ENCODE data around the gene SLC25A13.

SLC25A13 gene

DNA sequence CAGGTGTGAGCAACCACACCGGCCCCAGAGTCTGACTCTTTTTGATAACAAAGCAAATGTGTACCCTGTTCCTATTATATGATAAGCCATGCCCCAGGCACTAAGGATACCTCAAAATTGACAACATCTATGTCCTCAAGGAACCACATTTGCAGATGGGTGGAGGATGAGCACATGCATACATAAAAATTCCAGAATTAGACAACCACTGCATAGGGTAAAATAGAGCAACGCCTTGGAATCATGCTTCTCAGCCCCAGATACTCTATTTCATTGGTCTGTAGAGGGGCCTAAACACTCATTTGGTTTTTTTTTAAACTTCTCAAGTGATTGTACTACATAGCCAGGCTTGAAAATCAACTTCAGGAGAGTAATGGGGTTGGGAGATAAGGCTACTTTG is 78.7 kb downstream of the SLC25A13 start:
- DNase-seq (ENCODE audit: low spot score), result no peak

DNA sequence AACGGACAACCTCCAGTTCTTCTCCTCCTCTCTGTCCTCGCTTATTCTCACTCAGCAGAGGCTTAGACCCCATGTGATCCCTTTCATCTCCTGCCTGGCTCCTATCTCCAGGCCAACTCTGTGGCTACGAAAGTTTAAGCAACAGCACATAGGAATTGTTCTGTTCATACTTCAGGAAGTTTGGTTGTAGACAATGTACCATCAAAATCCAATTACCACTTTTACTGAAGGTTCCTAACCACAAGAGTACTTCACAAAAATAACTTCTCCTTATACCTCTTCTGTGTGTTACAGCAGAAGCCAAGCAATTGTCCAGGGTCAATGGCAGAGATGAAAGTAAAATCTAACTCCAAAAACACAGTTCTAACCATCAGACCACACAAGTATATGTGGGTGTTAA is 80.0 kb downstream of the SLC25A13 start:
- no peak for DNase-seq (ENCODE audit: low spot score)

DNA sequence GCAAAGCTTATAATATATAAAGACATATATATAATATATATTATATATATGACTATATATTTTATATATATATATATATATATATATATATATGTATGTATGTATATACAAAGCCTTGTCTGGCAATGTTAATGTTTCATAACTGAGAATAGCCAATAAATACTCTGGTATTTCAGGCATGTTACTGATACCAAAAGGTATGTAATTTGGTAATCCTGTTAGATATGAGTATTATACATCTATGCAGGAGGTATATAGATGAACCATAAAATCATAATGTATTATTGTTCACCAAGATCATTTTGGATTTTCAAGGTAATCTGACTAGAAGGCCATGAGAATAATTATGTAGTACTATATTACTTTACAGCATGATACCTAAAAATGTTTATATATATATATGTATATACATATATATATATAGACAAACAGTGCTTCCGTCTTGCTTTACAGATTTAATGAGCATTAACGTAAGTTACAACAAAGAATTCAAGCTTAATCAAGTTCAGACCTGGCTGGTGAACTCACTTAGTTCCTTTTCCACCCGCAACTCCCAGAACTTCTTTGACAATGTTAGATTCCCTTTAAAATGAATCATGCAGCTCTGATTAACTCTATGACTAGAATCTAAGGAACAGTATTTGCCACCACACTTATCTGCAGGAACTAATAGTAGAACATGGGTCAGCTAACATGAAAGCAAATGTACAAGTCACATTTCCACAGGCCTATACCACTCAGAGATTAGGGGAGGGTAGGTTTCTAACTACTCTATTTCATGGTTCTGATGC is 82.7 kb downstream of the SLC25A13 start:
- no peak for DNase-seq (ENCODE audit: low spot score)

DNA sequence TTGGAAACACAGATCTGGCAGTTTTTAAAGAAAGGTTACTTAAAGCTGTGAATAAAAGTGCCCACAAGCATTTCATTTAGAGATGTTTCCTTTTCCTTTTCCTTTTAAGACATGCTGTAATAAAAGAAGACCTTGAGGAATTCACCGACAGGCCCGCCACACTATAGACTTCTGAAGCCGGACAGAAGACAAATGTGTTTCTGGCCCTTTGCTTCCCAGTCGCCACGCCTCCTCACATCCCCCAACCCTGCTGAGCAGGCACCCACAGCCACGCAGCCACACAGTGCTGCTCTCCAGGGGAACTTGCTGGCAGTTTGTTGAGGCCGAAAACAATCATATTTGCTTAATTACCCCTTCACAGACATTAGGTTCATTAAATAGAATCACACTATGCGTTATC is 83.4 kb downstream of the SLC25A13 start:
- no peak for DNase-seq (ENCODE audit: low spot score)

DNA sequence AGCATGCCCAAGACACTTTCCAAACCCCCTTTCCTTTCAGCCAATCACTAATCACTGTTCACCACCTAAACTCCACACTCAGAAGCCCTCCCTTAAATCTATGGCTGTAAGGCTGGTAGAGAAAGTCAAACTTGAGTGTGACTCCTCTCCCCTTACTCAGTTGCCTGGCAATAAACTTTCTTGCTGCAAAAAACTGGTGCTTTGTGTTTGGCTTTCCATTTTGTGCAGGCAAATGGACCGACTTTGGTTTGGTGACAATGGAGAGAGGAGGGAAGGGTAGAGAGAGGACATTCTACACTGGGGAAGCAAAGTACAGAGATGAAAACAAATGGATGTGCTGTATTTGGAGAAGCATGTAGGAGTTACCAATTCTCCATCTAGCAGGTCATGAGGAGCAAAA is 84.9 kb downstream of the SLC25A13 start:
- no peak for DNase-seq (ENCODE audit: low spot score)

DNA sequence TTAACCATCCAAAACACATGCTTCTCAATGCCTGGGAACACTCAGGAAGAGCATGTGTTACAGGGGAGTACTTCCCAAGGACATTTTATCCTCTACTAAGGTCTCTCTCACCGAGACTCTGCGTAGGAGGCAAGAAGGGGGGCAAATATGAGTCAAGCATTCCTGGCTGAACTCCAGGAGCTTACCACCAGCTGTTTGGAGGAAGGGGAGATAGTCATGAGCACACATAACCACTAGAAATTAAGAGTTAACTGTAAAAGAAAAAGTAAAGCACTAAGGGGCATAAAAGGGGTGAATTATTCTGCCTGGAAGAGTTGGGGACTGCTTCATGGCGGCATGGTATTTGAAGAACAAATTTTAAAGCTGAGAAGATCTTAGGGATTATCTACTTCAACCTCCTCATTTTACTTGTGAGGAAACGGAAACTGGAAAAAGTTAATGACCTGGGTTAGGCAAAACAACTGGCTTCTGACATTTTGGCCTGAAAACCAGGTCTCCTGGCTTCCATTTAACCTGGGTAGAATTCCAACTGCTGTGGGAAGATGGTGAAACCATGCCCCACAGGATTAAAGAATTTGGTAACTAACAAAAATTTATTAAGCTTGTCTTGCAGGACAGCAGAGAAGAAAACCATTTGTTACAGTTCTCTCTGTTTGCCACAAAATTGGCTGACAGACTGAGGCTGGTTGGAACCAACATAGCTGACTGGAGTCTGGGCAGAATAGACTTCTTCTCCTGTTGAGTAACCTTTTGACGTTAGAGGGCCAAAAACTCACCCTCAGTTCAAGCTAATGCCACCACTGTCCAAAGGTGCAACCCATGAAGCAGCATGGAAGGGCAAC is 85.5 kb downstream of the SLC25A13 start:
- DNase-seq (ENCODE audit: low spot score), result no peak

DNA sequence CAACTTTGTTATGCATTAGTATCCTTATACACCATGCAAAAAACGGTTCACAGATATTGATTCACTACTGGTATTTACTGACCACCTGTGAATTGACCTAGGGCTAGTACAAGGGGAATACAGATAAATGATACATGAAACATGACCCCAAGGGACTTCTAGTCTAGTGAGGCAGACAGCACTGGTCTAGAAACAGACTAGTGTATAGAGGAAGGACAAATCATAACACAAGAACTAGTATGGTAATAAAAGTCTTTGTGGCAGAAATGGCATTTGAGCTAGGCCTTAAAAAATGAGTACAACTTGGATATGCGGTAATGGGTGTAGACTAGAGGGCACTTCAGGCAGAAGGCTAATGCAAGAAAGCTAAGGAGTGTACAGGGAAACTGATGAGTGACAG is 86.6 kb downstream of the SLC25A13 start:
- no peak for DNase-seq (ENCODE audit: low spot score)

DNA sequence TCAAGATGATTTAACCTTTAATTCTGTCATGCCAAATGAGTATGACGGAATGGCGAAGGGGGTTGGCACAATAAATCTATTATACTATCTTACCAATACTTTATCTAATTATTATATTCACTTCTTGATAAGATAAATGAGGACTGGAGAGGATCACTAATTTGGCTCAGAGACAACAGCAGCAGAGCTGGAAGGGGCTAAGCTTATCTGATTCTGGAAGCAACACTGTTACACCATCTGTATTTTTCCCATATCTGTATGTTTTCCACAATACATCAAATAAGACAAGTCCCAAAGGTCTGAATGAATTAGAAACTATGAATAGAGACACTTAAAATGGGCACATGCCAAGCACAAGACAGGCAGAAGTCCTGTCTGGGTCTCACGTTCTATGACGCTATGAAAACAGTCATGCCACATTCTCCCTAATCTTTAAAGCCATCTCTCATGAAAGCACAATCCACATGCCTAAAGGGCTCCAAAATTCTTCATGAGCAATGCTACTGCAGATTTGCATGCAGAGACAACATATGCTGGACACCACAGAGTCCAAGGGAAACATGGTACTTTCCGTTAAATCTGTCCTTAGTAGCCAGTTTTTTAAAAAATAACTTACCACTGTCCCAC is 88.3 kb downstream of the SLC25A13 start:
- DNase-seq (ENCODE audit: low spot score), result no peak

DNA sequence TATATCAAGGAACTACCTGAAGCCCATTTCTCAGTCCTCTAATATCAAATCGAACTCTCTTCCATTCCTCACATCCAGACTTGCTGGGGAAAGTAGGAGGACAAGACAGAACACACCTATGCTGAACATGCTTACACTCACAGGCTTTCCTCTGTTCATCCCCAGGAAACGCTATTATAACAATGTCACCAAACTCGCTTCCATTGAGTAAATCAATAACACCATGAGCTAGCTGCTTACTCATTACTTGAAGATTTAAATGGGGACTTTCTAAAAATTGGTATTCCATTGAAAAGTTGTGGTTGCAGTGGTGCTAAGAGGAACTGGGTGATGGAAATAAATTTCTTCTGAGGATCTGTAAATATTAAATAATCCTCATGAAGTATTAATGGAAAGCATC is 88.8 kb downstream of the SLC25A13 start:
- no peak for DNase-seq (ENCODE audit: low spot score)

DNA sequence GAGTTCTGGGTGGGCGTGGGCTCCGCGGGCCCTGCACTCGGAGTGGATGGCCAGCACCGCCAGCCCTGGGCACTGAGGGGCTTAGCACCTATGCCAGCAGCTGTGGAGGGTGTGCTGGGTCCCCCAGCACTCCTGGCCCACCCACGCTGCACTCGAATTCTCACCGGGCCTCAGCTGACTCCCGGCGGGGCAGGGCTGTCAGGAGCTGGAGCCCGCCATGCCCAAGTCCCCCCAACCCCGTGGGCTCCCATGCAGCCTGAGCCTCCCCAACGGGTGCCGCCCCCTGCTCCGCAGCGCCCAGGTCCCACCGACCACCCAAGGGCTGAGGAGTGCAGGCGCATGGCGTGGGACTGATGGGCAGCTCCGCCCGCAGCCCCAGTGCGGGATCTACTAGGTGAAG is 93.1 kb downstream of the SLC25A13 start:
- no peak for DNase-seq (ENCODE audit: low spot score)

DNA sequence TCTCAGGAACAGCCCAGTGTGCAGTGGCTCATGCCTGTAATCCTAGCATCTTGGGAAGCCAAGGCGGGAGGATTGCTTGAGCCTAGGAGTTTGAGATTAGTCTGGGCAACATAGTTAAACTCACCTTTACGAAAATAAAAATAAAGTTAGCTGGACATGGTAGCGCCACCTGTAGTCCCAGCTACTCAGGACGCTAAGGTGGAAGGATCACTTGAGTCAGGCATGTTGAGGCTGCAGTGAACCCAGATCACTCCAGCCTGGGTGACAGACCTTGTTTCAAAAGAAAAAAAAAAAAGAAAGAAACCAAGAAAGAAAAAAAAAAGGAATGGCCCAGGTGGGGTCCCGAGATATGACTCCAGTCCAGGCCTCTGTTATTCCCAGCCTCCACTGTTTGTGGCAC is 96.6 kb downstream of the SLC25A13 start:
- DNase-seq (ENCODE audit: low spot score), result no peak

DNA sequence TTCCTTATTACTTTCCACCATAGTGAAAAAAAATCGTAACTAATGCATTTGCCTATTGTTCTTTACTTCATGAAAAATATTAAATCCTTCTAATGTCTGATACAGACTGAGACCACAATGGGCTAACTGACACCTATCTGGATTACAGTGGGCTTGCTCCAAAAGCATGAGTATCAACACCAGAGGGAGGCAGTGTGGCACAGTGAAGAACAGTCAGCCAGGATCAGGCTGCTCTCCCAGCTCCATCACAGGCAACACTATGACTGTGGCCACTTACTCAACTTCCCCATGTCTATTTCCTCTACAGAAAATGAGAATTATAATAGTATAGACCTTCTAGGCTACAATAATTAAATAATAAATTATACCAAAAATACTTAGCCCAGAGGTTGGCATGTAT is 97.2 kb downstream of the SLC25A13 start:
- no peak for DNase-seq (ENCODE audit: low spot score)

DNA sequence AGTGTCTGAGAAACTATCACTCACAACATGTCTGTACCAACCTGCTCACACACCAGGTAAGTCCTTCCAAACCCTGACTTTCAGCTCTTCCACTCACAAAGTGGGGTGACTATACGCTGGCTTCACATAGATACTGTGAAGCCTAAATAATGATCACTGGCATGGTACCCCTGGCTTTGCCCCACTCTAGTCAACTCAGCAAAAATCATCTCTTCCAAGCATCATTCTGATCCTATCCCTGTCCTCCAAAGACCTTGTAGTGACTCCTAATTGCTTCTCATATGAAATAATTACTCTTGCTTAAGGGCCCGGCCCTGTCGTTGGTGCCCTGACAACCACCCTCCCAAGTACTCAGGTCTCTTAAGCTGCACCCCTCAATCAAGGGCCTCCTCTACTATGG is 97.8 kb downstream of the SLC25A13 start:
- DNase-seq (ENCODE audit: low spot score), result no peak

DNA sequence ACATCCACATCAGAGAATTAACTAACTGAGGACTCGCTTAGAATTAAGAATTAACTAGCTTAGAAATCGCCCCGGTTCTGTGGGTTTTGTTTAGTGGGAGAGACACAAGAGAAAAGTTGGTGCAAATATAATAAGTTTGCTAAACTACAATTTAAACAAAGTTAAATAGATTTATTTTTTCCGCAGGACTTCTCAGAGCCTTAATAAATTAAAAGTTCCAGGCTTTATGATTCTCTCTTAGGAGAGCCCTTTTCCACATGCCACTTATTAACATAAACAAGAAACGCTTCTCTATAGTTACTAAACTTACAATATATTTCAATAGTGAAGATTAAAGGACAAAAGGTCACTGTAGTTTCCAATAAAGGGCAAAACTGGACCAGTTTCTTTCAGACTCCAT is 100.0 kb downstream of the SLC25A13 start:
- no peak for DNase-seq (ENCODE audit: low spot score)

DNA sequence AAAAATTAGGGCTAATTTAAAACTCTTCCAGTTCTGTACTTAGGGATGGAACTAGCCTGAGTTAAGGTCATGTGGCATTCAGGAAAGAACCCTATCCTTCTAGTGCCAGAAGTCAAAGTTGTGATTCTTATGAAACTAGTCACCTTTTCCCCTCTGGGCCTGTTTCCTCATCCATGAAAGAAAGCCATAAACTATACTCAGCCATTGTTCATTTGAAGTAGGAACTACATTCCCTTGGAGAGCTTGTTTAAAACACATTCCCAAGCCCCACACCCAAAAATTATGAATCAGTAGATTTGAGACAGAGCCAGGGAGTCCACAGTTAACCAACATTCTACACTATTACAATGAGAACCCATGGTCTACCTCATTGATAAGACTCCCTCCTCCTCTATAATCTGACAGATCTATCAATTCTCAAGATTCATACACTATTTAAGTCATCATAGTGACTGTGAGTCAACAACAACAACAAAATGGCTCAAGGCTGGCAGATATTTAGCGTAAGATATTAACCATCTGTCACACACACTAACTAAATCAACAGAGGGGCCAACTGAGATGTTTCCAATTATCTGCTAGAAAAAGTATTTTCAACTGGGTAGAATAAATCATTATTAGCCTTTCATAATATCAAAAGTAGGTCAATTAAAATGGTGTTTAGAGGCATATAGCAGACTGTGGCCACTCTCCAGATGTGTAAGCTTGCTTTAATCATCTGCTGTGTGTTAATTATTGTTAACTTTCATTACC is 102.3 kb downstream of the SLC25A13 start:
- no peak for DNase-seq (ENCODE audit: low spot score)

DNA sequence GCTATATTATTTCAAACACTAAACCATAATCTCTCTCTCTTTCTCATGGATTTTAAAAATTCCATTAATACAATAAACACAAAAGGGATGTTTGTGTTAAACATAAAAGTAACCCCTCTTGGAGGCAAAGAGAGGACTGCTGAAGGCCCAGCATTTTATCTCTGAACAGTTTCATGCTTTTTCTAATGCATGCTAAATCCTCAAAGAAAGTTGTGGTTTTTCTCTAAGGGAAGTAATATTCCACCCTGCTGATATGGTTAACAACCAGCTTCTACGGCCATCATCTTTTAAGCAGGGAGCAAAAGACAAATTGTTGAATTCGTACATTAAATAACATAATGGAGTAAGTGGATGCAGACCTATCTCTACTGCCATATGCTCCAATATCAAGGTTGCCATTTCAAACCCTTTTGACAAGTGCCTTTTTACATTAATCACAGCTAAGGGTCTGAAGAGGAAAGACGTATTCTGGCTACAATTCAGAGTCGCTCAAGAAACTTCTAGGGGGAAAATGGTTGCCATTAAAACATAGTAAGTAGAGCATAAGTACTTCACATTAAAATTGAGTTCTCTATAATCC is 103.1 kb downstream of the SLC25A13 start:
- no peak for DNase-seq (ENCODE audit: low spot score)

DNA sequence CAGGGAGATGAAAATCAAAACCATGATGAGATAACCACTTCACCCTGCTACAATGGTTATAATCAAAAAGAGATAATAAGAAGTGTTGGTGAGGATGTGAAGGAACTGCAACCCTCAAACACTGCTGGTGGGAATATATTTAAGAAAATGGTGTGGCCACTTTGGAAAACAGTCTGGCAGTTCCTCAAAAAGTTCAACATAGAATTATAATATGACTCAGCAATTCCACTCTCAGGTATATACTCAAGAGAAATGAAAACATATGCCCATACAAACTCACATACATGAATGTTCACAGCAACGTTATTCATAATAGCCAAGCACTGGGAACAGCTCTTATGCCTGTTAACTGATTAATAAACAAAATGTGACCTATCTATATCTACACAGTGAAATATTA is 104.8 kb downstream of the SLC25A13 start:
- no peak for DNase-seq (ENCODE audit: low spot score)

DNA sequence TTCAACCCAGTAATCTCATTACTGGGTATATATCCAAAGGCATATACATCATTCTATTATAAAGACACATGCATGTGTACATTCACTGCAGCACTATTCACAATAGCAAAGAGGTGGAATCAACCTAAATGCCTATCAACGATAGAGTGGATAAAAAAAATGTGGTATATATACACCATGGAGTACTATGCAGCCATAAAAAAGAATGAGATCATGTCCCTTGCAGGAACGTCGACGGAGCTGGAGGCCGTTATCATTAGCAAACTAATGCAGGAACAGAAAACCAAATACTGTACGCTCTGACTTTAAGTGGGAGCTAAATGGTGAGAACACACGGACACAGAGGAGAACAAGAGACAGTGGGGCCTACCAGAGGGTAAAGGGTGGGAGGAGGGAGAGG is 105.5 kb downstream of the SLC25A13 start:
- no peak for DNase-seq (ENCODE audit: low spot score)

DNA sequence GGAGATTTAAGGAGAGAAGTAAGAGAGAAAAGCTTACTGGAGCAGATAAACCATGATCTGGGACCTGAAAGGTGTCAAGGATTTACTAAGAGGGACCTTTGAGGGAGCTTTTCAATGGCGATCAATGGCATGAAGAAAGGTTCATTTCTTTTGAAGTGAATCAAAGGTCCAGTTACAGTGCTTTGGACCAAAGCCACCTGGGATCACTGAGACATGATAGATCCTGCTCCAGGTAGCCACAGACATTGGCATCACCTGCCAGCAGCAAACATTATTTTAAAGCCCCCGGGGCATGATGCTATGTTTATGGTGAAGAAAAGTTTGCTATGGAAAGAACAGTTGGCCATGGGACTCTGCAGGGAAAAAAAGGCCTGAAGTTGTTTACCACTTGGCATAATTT is 109.4 kb downstream of the SLC25A13 start:
- no peak for DNase-seq (ENCODE audit: low spot score)

DNA sequence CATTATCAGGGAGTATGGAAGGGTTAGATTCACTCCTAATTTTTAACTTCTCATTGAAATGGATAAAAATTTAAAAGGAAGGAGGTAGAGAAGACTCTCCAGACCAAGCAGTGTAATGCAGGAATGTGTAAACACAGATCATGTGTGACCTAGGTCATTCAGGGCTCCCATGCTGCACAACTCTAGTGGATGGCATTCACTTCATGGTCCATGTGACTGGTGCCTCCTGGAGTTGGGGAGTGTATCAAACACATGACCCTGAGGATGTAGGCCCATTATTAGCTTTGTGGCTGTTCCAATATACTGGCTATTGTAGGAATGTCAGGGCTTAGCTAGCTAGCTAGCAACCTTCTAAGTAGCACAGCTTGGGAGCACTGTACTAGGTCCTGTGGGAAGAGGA is 109.9 kb downstream of the SLC25A13 start:
- DNase-seq (ENCODE audit: low spot score), result no peak

DNA sequence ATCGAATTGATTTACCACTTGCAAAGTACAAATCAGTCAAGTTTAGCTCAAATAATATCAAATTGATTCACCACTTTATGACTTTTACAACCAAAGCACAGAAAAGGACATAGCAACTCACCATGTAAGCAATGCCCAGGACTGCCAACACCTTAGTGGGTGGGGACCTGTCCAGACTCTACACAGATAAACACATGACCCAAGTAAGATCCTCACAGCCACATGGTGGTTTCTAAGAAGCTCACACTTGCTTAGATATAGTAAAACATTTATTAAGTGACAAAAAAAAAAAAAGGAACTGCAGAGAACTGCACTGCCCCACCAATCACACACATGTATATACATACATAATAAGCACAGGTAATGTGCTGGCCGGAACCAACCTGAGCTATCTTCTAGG is 116.2 kb downstream of the SLC25A13 start:
- DNase-seq (ENCODE audit: low spot score), result no peak

DNA sequence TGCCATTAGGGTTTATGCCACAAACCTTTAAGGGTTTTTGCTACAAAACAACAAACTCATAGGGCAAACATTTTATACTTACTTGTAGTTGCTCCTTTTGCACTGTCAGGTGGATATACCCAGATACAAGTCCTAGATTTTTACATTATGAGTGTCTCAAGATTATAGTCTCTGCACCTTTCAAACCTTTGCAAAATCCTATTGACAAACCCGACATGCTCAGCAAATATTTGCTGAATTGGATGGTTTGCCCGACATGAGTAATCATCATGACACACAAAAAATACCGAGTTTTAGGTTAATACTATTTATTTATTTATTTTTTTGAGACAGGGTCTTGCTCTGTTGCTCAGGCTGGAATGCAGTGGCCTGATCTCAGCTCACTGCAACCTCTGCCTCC is 117.3 kb downstream of the SLC25A13 start:
- no peak for DNase-seq (ENCODE audit: low spot score)
